Measurements from ENCODE around the gene CBFA2T3.

The CBFA2T3 gene

DNA sequence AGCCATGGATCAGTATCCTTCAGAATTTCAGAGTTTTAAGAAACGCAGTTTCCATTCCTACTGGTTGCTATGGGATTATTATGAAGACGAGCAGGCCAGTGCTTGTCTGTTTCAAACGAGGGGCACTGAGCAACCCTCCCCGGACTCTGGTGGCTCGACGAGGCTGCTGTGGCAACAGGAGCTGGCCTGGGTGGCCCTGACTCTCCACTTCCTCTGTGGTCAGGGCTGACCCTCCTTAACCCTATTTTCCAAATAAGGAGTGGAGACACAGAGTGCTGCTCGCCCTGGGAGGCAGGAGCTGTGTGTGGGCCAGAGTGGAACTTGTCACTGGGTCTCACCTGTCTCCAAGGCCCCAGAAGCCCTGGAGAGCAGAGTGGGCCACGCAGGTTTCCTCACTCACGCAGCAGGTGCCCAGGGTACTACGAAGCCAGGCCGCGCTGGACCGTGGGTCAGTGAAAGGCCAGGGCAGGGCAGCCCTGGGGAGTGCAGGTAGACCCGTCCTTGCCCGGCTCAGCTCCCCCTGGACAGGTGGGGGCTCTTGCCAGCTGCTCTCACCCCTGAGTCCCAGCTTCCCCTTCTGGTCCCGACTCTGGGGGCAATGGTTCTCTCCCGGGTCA, 123.6 kb downstream of the CBFA2T3 start:
- no peak for DNase-seq

DNA sequence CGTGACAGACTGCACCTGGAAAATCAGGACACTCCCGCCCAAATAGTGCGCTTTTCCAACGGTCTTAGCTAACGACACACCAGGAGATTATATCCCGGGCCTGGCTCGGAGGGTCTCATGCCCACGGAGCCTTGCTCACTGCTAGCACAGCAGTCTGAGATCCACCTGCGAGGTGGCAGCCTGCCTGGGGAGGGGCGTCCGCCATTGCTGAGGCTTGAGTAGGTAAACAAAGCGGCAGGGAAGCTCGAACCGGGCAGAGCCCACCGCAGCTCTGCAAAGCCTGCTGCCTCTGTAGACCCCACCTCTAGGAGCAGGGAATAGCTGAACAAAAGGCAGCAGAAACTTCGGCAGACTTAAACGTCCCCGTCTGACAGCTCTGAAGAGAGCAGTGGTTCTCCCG, 125.4 kb downstream of the CBFA2T3 start:
- DNase-seq, result no peak

DNA sequence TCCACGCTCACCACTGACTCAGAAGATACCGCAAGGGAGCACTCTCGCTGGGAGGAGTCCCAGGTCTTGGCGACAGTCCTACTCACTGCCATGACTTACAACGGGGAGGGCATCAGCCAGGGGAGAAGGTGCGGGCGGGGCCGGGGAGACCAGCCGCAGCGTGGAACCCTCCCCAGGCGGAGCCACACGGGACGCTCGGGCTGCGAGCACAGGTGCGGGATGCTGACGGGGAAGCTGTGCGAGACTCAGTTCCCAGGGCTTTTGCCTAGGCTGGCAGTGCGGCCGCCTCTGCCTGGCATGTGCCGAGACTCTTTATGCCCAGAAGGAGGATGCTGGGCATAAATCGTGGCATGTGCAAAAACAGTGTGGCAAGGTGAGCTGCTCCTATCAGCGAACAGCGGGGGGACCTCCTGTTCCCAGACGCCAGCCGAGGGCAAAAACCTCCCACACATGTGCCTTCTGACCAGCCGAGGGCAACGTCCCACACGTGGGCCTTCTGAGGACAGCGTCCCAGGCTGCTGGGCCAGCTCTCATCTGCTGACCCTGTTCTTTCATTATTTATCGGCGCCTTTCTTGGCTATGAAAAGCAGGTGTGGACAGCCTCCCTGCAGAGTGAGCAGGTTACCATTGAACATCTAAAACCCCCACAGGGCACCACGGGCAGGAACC, 126.3 kb downstream of the CBFA2T3 start:
- no peak for DNase-seq

DNA sequence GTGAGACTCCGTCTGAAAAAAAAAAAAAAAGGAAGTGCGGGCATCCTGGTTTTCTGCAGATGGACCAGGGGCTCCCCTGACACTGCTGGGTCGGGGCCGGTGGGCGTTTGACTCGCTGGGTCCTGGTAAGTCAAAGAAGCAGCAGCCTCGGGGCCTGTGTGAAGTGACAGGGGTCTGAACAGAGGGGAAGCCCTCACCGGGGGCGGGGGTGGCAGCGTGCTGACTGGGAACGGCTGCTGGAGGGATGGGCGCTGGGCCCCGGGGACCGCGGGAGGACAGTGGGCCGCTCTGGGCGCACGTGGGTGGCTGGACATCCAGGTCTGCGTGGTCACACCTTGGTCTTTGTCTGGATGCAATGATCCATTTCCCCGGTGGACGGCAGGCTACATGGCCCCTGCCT, 128.4 kb downstream of the CBFA2T3 start:
- no peak for DNase-seq

DNA sequence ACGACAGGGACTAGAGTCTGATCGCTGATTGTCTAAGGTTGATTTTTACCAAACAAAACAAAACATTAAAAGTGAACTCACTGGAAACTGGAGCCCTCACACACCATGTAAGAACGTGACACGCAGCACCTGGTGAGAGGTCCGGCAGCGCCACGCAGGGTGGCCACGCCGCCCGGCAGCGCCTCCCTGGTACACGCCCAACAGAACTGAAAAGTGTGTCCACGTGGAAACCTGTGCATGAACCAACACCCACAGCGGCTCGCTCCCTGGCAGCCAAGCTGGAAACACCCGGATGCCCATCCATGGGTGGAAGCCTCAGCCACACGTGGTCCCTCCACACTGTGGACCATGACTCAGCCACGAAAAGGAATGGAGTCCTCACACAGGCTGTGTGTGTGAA, 129.4 kb downstream of the CBFA2T3 start:
- no peak for DNase-seq

DNA sequence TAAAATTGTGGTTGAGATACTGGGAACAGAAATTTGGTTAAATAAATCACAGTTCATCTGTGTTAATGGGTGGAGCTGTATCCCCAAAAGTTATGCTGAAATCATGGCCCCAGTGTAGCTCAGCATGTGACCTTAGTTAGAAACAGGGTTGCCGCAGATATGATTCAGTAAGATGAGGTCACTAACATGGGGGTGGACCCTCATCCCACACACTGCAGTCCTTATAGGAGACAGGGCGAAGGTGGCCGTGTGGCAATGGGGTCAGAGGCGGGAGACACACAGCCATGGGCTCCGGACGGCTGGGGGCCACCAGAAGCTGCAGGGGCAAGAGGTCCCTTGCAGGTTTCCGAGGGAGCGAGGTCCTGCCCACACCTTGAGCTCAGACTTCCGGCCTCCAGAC, 130.9 kb downstream of the CBFA2T3 start:
- DNase-seq, result no peak

DNA sequence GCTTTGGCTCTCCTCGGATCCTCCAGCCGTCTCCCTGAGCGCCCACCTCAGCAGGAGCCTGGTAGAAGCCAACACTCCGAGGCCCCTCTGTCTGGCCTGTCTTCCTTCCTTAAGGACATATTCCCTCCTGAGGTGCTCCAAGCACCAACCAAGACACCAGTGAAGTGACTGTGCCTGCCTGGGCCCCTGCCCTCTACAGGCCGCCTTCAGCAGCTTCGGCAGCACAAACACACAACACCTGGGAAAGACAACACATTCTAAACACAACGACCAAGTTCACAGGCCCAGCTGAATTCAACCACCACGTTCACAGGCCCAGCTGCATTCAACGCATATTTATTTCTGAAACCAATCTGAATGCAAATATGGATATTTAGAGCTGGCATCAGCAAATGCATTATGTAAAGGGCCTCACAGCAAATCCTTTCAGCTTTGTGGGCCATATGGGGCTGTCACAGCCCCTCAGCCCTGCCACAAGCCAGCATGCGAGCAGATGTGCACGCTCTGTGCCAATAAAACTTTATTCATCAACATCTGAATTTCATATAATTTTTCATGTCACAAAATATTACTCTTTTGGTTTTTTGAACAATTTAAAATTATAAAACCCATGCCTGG, 132.5 kb downstream of the CBFA2T3 start:
- no peak for DNase-seq

DNA sequence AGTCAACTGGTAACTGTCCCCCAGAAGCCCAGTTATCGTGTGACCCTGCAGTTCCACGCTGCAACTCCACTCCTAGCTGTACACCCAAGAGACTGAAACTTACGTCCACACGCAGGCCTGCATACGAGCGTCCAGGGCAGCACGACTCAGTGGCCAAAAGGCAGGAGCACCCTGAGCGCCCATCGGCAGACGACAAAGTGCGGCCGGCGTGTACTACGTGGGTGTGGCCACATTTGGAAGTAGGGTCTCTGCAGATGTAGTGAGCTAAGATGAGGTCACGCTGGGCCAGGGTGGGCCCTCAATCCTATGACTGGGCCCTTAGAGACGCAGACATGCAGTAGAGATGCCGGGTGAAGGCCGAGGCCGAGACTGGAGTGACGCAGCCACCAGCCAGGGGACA, 133.8 kb downstream of the CBFA2T3 start:
- DNase-seq, result no peak

DNA sequence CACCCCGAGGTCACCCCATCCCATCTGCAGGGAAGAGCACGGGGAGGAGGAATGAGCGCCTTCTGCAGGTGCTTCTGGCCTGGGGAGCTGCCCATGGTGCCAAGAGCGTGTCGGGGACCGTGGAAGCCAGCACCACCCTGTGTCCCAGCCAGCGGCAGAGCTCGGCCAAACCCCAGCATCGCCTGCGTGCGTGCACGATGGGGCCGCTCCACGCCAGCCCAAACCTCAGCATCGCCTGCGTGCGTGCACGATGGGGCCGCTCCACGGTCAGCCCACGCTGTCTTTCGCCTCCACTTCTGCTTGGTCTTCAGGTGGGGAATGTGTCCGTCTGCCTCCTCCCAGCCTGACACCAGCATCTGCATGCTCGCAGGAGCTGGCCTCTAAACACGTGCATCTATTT, 134.2 kb downstream of the CBFA2T3 start:
- DNase-seq, result no peak

DNA sequence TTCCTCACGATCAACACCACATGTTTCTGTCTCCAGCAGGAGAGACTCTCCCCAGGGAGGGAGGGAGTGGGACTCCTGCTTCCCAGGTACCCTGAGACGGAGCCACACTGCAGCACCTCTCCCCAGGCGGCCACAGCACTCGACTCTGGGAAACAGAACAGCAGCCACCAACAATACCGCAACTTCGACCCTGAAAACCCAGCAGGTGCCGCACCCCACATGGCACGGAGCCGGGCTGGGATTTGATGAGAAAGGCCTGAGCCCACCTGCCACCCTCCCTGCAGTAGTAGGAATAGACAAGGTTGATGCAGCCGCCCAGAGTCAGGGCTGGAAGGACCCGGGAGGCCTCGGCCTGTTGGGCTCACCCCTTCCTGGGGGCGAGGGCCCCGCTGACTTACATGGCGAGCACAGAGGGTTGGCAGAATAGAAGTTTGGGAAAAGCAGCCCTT, 134.7 kb downstream of the CBFA2T3 start:
- no peak for DNase-seq

DNA sequence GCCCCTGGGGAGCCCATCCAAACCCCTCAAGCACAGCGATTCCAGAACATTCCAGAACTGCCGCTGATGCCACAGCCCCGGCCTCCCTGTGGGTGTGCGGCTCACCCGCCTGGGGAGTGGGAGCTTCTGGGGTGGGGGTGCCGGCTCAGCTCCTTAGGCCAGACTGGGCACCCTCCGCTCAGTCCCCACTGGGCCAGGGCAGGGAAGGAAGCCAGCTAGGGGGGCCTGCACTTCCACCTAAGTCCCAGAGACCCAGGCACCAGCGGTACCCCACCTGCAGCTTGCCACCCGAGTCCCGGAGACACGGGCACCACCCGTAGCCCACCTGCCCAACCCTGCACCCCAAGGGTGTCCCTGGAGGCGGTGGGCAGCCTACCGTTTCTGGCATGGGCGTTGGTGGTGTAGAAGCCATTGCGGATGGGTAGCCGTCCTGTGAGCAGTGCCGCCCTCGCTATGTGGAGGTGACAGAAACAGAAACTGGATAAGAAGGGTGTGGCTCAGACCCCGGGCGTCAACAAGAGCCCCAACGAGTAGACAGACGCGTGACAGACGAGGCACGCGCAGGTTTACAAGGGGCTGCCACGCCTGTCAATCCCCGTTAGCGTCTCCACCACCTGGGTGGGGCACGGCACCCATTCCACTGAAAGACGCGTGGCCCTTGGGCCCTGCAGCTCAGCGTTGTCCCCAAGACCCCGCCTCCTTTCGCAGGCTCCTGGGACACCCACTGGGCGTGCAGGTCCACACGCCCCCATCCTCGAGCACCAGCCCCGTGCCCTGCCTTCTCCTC, 135.3 kb downstream of the CBFA2T3 start:
- no peak for DNase-seq

DNA sequence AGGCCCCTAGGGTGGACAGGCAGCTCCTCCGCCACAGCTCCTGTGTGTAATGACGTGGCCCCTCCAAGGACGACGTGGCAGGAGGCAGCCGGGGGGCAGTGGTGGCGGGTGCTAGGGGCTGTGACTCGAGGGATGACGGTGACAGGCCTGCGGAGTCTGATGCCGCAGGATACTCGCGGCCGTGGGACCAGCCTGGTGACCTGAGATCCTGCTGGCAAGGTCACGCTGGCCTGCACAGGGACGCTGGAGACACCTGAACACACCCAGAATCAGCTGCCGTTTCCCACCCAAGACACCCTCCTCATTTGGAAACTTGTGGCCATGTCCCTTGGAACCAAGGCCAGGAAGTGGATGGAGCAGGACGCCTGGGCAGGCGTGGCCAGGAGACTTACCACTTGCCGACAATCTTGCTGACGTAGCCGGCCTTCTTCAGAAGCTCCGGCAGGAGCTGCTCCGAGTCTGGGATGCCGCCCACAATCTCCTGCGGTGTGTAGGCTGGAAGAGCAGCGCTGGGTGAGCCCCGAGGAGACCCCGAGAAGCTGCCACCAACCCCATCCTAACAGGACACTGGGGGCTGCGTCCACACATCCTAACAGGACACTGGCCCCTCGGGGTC, 136.3 kb downstream of the CBFA2T3 start:
- no peak for DNase-seq

DNA sequence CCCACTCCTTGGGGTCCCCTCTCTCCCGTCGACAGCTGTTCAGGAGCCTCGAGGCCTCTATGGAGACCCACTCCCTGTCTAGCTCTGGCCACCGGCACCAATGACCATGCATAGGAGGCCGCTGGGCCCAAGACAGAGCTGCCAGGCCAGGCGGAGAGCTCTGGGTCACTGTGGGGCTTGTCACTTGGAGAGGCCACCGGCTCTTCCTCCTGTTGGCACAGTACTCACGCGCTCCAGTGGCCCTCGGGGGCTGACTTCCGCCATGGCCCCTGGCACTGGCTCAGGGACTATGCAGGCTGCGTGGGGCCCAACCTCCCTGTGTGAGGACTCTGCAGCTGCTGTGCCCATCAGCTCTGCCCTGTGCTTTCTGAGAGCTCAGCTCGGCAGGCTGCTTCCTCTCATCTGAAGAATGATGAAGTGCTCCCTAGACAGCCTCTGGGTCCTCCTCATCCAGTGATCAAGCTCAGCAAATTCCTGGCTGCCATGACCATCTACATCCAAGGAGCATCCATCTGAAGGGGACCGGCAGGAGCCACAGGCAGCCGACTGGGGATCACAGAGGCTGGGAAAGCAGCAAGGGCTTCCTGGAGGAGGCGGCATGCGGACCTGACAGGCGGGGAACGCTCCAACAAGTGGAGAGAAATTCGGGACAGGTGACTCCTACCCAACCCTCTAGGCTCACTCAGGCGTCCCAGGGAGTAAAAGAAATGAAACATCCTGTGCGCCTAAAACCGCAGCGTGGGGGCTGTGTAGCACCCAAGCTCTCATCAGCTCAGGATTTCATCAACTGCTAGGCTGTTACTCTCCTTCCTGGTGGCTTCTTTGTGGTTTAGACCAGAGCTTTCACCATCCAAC, 137.0 kb downstream of the CBFA2T3 start:
- no peak for DNase-seq

DNA sequence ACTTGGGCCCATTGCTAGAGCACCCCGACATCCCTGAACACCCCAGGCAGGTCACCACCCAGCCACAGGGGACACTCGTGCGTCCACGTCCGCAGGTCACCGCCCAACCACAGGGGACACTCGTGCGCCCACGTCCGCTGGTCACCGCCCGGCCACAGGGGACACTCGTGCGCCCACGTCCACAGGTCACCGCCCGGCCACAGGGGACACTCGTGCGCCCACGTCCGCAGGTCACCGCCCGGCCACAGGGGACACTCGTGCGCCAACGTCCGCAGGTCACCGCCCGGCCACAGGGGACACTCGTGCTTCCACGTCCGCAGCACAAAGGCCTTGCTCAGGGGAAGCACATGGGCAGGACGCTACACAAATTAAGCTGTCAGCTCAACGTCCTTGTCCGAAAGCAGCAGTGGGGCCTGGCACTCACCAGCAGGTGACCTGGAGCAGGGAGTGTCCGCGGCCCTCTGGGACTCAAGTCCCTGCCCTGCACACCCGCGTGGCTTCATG, 137.9 kb downstream of the CBFA2T3 start:
- DNase-seq, result no peak

DNA sequence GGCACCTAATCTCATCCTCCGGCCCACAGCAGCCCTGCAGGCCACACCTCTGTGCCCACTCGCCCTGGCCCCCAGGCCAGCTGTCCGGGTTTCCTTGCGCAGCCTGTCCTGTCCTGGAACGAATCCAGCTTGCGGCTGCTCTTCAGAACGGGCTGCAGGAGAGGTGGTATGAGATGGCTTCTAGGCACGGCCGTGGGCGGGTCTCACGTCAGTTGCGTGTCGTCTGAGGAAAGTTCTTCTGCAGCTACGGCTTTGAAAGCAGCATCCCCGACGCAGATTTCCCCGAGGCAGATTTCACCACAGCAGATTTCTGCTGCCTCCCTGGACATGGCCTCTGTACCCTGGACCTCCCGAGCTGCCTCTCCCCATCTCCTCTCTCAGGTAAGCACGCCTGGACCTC, 138.4 kb downstream of the CBFA2T3 start:
- no peak for DNase-seq

DNA sequence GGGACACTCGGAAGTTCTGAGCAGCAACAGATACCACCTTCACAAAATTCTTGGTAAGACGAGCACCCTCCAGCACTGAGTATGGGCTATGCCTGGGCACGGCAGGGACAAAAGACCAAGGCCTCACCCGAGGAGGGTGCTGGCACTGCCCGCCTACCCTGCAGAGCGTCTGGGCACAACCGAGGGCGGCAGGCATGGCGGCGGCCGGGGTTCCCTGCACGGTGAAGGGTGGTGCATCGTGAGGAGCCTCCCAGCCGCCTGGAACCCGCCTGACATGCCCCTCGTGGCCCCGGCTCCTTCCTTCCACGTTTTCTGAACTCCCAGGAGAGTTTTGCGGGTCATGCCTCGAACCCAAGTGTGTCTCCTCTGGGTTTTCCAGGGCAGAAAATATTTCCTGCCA, 139.2 kb downstream of the CBFA2T3 start:
- DNase-seq, result no peak

DNA sequence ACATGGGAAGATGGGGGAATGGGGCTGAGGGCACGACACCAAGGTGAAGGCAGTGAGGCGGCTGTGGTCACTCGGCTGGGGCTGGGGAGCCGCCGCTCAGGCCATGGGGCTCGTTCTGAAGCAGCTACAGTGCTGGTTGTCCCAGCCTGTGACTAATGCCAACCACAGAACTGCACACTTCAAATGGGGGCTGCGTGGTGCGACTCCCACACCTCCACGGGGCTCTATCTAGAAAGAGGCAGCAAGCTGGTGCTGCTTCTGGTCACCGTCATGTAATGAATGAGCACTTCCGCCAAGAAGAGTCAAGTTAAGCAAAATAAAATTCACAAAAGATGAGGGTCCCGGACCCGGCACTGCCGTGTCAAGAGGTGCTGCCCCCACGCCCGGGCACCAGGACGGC, 140.2 kb downstream of the CBFA2T3 start:
- no peak for DNase-seq

DNA sequence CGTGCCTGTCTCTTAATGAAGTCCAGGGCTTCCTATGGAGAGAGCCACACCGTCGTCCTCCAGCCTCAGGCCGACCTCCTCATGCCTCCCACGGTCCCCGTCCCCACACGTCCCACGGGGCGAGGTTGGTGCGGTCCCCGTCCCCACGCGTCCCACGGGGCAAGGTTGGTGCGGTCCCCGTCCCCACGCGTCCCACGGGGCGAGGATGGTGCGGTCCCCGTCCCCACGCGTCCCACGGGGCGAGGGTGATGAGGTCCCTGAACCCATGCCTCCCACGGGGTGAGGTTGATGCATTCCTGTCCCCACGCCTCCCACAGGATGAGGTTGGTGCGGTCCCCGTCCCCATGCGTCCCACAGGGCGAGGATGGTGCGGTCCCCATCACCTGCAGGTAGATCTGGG, 141.2 kb downstream of the CBFA2T3 start:
- no peak for DNase-seq

DNA sequence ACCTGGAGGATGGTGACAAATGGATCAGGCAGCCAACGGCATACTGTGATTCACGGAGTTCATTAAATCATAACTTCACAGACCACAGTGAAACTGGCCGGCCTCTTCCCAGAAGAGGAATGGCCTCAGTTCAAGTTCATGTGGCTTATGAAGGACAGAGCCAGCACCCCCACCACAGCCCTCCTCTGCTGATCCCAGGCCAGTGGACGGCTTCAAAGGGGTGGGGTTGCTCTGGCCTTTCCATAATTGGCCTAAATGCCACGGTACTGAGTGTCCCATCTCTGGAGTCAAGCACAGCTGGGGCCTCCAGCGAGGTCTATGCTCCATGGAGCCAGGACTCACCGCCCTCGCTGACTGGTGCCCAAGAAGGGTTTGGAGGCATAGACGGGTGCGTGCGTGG, 141.6 kb downstream of the CBFA2T3 start:
- no peak for DNase-seq

DNA sequence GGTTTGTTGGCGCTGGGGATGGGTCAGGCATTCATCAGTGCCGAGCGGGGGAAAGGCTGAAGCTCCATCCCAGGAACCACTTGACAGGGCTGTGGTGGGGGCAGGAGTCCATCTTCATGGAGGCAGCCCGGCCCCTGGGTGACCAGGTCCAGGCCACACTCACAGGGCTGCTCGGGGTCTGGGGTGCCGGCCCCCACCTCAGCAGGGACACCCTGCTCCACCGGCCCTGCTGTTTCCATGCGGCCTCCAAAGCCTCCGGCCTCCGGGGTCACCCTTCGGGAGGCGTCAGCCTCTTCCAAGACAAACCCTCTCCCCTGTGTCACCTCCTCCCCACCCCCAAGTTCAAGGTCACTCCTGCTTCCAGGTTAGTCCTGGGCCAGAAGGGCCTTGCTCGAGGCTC, 142.3 kb downstream of the CBFA2T3 start:
- DNase-seq, result no peak

DNA sequence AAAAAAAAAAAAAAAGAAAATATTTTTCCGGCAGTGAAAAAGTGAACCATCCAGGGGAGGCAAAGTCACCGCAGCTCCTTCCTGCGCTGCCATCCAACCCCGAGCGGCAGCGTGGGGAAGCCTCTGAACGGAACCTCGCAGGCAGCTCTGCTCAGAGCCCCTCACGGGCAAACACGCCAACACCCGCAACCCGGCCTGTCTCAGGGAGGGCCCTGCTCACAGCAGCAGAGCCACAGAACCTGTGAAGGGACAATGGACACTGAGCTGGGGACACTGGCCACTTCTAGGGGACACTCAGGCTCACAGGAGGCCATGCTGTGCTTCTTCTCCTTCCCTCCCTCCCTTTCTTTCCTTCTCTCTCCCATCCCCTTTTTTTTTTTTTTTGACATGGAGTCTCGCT, 143.9 kb downstream of the CBFA2T3 start:
- DNase-seq, result no peak

DNA sequence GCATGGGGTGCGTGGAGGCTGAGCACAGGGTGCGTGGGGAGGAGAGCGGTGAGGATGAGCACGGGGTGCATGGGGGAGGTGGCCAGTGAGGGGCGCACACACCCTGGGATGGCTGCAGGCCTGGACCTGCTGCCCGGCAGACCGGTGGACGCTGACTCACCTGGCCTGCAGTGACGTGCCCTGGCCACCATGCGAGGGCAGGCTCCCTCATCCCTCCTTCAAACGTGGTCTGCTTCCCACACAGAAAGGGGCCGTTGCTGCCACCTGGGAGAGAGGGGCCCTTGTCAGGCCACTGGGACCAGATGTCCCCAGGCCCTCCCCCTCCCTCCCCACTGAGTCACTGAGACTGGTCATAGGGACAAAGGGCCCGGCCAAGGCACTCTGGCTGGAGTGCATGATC, 145.2 kb downstream of the CBFA2T3 start:
- no peak for DNase-seq

Measured in NCI-H774 (cell line).